ENCODE data around the gene ALDH1B1.

ALDH1B1 gene

GRCh38 chr9:38385896-38386295 is 6.6 kb upstream of the ALDH1B1 start:
- TF ChIP-seq TAF1 (IDR thresholded peaks at IDR 0.05; ENCODE audit: low read depth, low read length) (no peak), SPI1 (IDR thresholded peaks at IDR 0.05; ENCODE audit: low read depth, low read length) (no peak), POLR2AphosphoS5 (IDR thresholded peaks at IDR 0.05; ENCODE audit: low read depth, low read length) (no peak), POU2F2 (IDR thresholded peaks at IDR 0.05; ENCODE audit: low read depth, low read length) (no peak), POLR2A (IDR thresholded peaks at IDR 0.05; ENCODE audit: low read depth, low read length) (no peak), PAX5 (IDR thresholded peaks at IDR 0.05; ENCODE audit: insufficient read depth, low read length, severe bottlenecking) (no peak)
- FAIRE-seq (no peak), DNase-seq (ENCODE audit: insufficient read length, low spot score) (no peak)

GRCh38 chr9:38386319-38386895 is 6.1 kb upstream of the ALDH1B1 start:
- FAIRE-seq: no peak
- TF ChIP-seq TAF1 (IDR thresholded peaks at IDR 0.05; ENCODE audit: low read depth, low read length) (no peak), POLR2A (IDR thresholded peaks at IDR 0.05; ENCODE audit: low read depth, low read length) (no peak), PAX5 (IDR thresholded peaks at IDR 0.05; ENCODE audit: insufficient read depth, low read length, severe bottlenecking) (no peak), SPI1 (IDR thresholded peaks at IDR 0.05; ENCODE audit: low read depth, low read length) (no peak), POU2F2 (IDR thresholded peaks at IDR 0.05; ENCODE audit: low read depth, low read length) (no peak), POLR2AphosphoS5 (IDR thresholded peaks at IDR 0.05; ENCODE audit: low read depth, low read length) (no peak)

GRCh38 chr9:38387066-38387465 is 5.4 kb upstream of the ALDH1B1 start:
- FAIRE-seq: no peak
- TF ChIP-seq PAX5 (IDR thresholded peaks at IDR 0.05; ENCODE audit: insufficient read depth, low read length, severe bottlenecking) (no peak), SPI1 (IDR thresholded peaks at IDR 0.05; ENCODE audit: low read depth, low read length) (no peak), TAF1 (IDR thresholded peaks at IDR 0.05; ENCODE audit: low read depth, low read length) (no peak), POU2F2 (IDR thresholded peaks at IDR 0.05; ENCODE audit: low read depth, low read length) (no peak), POLR2AphosphoS5 (IDR thresholded peaks at IDR 0.05; ENCODE audit: low read depth, low read length) (no peak), POLR2A (IDR thresholded peaks at IDR 0.05; ENCODE audit: low read depth, low read length) (no peak)
- DNase-seq (ENCODE audit: insufficient read length, low spot score): no peak

More at GRCh38 chr9:38386319-38386895, 6.1 kb upstream of the ALDH1B1 start:
- no peak for DNase-seq (ENCODE audit: insufficient read length, low spot score)

GRCh38 chr9:38387751-38388150 is 4.8 kb upstream of the ALDH1B1 start:
- no peak for FAIRE-seq
- DNase-seq (ENCODE audit: insufficient read length, low spot score): no peak
- no peak for TF ChIP-seq PAX5 (IDR thresholded peaks at IDR 0.05; ENCODE audit: insufficient read depth, low read length, severe bottlenecking)
- no peak for TF ChIP-seq POU2F2 (IDR thresholded peaks at IDR 0.05; ENCODE audit: low read depth, low read length)
- TF ChIP-seq POLR2AphosphoS5 (IDR thresholded peaks at IDR 0.05; ENCODE audit: low read depth, low read length): no peak
- no peak for TF ChIP-seq SPI1 (IDR thresholded peaks at IDR 0.05; ENCODE audit: low read depth, low read length)
- TF ChIP-seq POLR2A (IDR thresholded peaks at IDR 0.05; ENCODE audit: low read depth, low read length): no peak
- no peak for TF ChIP-seq TAF1 (IDR thresholded peaks at IDR 0.05; ENCODE audit: low read depth, low read length)

- DNase-seq (ENCODE audit: insufficient read length, low spot score) (no peak), FAIRE-seq (no peak)
- TF ChIP-seq POLR2AphosphoS5 (IDR thresholded peaks at IDR 0.05; ENCODE audit: low read depth, low read length) (no peak), SPI1 (IDR thresholded peaks at IDR 0.05; ENCODE audit: low read depth, low read length) (no peak)
Measured at GRCh38 chr9:38388283-38389223, 3.9 kb upstream of the ALDH1B1 start.

- FAIRE-seq (no peak), DNase-seq (ENCODE audit: insufficient read length, low spot score) (no peak)
- TF ChIP-seq TAF1 (IDR thresholded peaks at IDR 0.05; ENCODE audit: low read depth, low read length): no peak
- TF ChIP-seq PAX5 (IDR thresholded peaks at IDR 0.05; ENCODE audit: insufficient read depth, low read length, severe bottlenecking): no peak
Measured at GRCh38 chr9:38389313-38389712, 3.2 kb upstream of the ALDH1B1 start.

- no peak for FAIRE-seq
- DNase-seq (ENCODE audit: insufficient read length, low spot score): no peak
- TF ChIP-seq POLR2AphosphoS5 (IDR thresholded peaks at IDR 0.05; ENCODE audit: low read depth, low read length) (no peak), POU2F2 (IDR thresholded peaks at IDR 0.05; ENCODE audit: low read depth, low read length) (no peak), POLR2A (IDR thresholded peaks at IDR 0.05; ENCODE audit: low read depth, low read length) (no peak), PAX5 (IDR thresholded peaks at IDR 0.05; ENCODE audit: insufficient read depth, low read length, severe bottlenecking) (no peak), SPI1 (IDR thresholded peaks at IDR 0.05; ENCODE audit: low read depth, low read length) (no peak), TAF1 (IDR thresholded peaks at IDR 0.05; ENCODE audit: low read depth, low read length) (no peak)
Measured at GRCh38 chr9:38390442-38390841, 2.1 kb upstream of the ALDH1B1 start.

- no peak for DNase-seq (ENCODE audit: insufficient read length, low spot score)
- FAIRE-seq: no peak
Measured at GRCh38 chr9:38390851-38391250, 1.7 kb upstream of the ALDH1B1 start.

GRCh38 chr9:38391278-38392118 is 1.0 kb upstream of the ALDH1B1 start:
- DNase-seq (ENCODE audit: insufficient read length, low spot score) (no peak), FAIRE-seq (no peak)

More at GRCh38 chr9:38390851-38391250, 1.7 kb upstream of the ALDH1B1 start:
- TF ChIP-seq TAF1 (IDR thresholded peaks at IDR 0.05; ENCODE audit: low read depth, low read length) (no peak), SPI1 (IDR thresholded peaks at IDR 0.05; ENCODE audit: low read depth, low read length) (no peak), POLR2A (IDR thresholded peaks at IDR 0.05; ENCODE audit: low read depth, low read length) (no peak), PAX5 (IDR thresholded peaks at IDR 0.05; ENCODE audit: insufficient read depth, low read length, severe bottlenecking) (no peak), POLR2AphosphoS5 (IDR thresholded peaks at IDR 0.05; ENCODE audit: low read depth, low read length) (no peak), POU2F2 (IDR thresholded peaks at IDR 0.05; ENCODE audit: low read depth, low read length) (no peak)

More at GRCh38 chr9:38391278-38392118, 1.0 kb upstream of the ALDH1B1 start:
- TF ChIP-seq POLR2AphosphoS5 (IDR thresholded peaks at IDR 0.05; ENCODE audit: low read depth, low read length) (no peak), POU2F2 (IDR thresholded peaks at IDR 0.05; ENCODE audit: low read depth, low read length) (no peak), TAF1 (IDR thresholded peaks at IDR 0.05; ENCODE audit: low read depth, low read length) (no peak), POLR2A (IDR thresholded peaks at IDR 0.05; ENCODE audit: low read depth, low read length) (no peak), PAX5 (IDR thresholded peaks at IDR 0.05; ENCODE audit: insufficient read depth, low read length, severe bottlenecking) (no peak), SPI1 (IDR thresholded peaks at IDR 0.05; ENCODE audit: low read depth, low read length) (no peak)

Measured in GM12891 (cell line).